SK-N-SH treated with all-trans-retinoic acid at 6 μM for 48 hours (cell line): ENCODE data around the gene POLR2M.
A peak's percentile ranks its signal among the peaks of the same experiment; 100 is the strongest.

Source experiments
- ATAC-seq: fragments of 200-7000 bp; cut with Tn5 transposase; 3 replicates; pipeline ENCODE4 v1.9.1; 2020; ENCODE audit warnings: mild to moderate bottlenecking, moderate library complexity
- ARNTL ChIP-seq: fragments of 450-650 bp; formaldehyde crosslinking; IDR thresholded peaks from 2 replicates; pipeline ENCODE4 v1.5.0; 2020; ENCODE audit warnings: low read depth, mild to moderate bottlenecking, moderate library complexity, borderline replicate concordance
- BACH2 ChIP-seq: fragments of 250-450 bp; sonication (Bioruptor Pico); IDR thresholded peaks from 2 replicates; pipeline ENCODE4 v1.9.0; 2021; ENCODE audit warnings: mild to moderate bottlenecking, borderline replicate concordance
- CSDC2 ChIP-seq: fragments of 250-450 bp; sonication (Bioruptor Pico); IDR thresholded peaks from 2 replicates; pipeline ENCODE4 v1.5.0; 2020; ENCODE audit warnings: mild to moderate bottlenecking, moderate library complexity
- ESRRG ChIP-seq: fragments of 250-450 bp; sonication (Bioruptor Pico); IDR thresholded peaks from 2 replicates; pipeline ENCODE4 v1.6.1; 2021; ENCODE audit warnings: mild to moderate bottlenecking
- ISL1 ChIP-seq: fragments of 250-450 bp; sonication (Bioruptor Pico); IDR thresholded peaks from 2 replicates; pipeline ENCODE4 v2.1.2; 2022; ENCODE audit warnings: mild to moderate bottlenecking, moderate library complexity
- OSR1 ChIP-seq: fragments of 250-450 bp; sonication (Bioruptor Pico); IDR thresholded peaks from 2 replicates; pipeline ENCODE4 v1.8.0; 2022; ENCODE audit warnings: moderate library complexity, mild to moderate bottlenecking, inconsistent platforms
- PPARA ChIP-seq: fragments of 250-450 bp; sonication (Bioruptor Pico); IDR thresholded peaks from 2 replicates; pipeline ENCODE4 v1.5.0; 2020; ENCODE audit warnings: mild to moderate bottlenecking, borderline replicate concordance
- RARB ChIP-seq: fragments of 250-450 bp; sonication (Bioruptor Pico); IDR thresholded peaks from 2 replicates; pipeline ENCODE4 v1.8.0; 2021; ENCODE audit warnings: mild to moderate bottlenecking, moderate library complexity
- SNAI2 ChIP-seq: fragments of 250-450 bp; sonication (Bioruptor Pico); IDR thresholded peaks from 2 replicates; pipeline ENCODE4 v1.5.0; 2020; ENCODE audit warnings: mild to moderate bottlenecking, moderate library complexity
- TCF4 ChIP-seq: fragments of 250-450 bp; sonication (Bioruptor Pico); IDR thresholded peaks from 2 replicates; pipeline ENCODE4 v1.8.0; 2021; ENCODE audit warnings: mild to moderate bottlenecking, moderate library complexity, borderline replicate concordance
- TOX ChIP-seq: fragments of 250-450 bp; sonication (Bioruptor Pico); IDR thresholded peaks from 2 replicates; pipeline ENCODE4 v1.8.0; 2021; ENCODE audit warnings: mild to moderate bottlenecking, moderate library complexity, borderline replicate concordance
- ZC3H10 ChIP-seq: fragments of 250-450 bp; sonication (Bioruptor Pico); IDR thresholded peaks from 2 replicates; pipeline ENCODE4 v1.5.1; 2021; ENCODE audit warnings: mild to moderate bottlenecking, moderate library complexity
- ZFP30 ChIP-seq: fragments of 450-650 bp; formaldehyde crosslinking; IDR thresholded peaks from 2 replicates; pipeline ENCODE4 v1.5.0; 2022; ENCODE audit warnings: mild to moderate bottlenecking, moderate library complexity
- ZNF565 ChIP-seq: fragments of 450-650 bp; formaldehyde crosslinking; conservative IDR thresholded peaks from 2 replicates; pipeline ENCODE4 v1.5.0; 2020; ENCODE audit warnings: low read depth, mild to moderate bottlenecking, moderate library complexity
- ZNF70 ChIP-seq: fragments of 450-650 bp; formaldehyde crosslinking; IDR thresholded peaks from 2 replicates; pipeline ENCODE4 v1.5.0; 2020; ENCODE audit warnings: mild to moderate bottlenecking, moderate library complexity
- ZNF8 ChIP-seq: fragments of 450-650 bp; formaldehyde crosslinking; IDR thresholded peaks from 2 replicates; pipeline ENCODE4 v1.5.0; 2020; ENCODE audit warnings: mild to moderate bottlenecking, moderate library complexity
- TF ChIP-seq, protein P1 (sequence below): fragments of 250-450 bp; sonication (Bioruptor Pico); IDR thresholded peaks from 2 replicates; pipeline ENCODE4 v1.8.0; 2020; ENCODE audit warnings: mild to moderate bottlenecking, moderate library complexity, borderline replicate concordance
- TF ChIP-seq, protein P2 (sequence below): fragments of 250-450 bp; sonication (Bioruptor Pico); IDR thresholded peaks from 2 replicates; pipeline ENCODE4 v1.5.1; 2020; ENCODE audit warnings: low read depth, mild to moderate bottlenecking, moderate library complexity
- TF ChIP-seq, protein P3 (sequence below): fragments of 250-450 bp; sonication (Bioruptor Pico); IDR thresholded peaks from 2 replicates; pipeline ENCODE4 v1.5.0; 2020; ENCODE audit warnings: mild to moderate bottlenecking, moderate library complexity
- TF ChIP-seq, protein P4 (sequence below): fragments of 250-450 bp; sonication (Bioruptor Pico); IDR thresholded peaks from 2 replicates; pipeline ENCODE4 v1.5.1; 2021; ENCODE audit warnings: mild to moderate bottlenecking, moderate library complexity

The POLR2M gene

DNA sequence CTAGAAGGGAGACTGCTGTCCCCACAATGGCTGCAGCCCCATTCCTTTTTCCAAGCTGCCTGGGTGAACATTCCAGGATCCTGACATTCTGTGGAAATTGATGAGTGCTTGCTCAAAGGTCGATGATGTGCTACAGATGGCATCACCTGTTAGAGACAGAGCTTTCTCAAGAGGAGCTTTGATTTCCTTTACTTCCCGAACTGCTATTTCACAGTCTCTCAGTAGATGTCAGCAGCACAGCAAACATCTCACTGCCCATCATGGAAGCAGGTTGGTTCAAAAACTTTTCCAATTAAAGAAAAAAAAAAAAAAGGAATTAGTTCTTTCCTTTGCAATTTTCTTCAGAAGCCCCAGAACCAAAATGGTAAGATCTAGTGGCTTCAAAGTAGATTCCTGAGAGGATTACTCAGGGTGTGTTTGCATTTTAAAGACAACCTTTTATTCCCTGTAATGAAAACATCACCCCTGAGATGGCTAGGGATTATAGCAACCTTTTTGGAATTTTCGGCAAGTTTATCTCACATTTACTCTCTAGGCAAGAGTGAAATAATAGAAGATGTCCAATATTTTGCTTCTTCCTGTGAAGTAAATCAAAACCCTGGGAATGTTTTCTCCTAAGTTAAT lies 44.8 kb downstream of the POLR2M start:
- peak; percentile 88 for ATAC-seq
- TF ChIP-seq OSR1 (CRISPR knock-in tag) (no peak), ZNF565 (CRISPR knock-in tag) (no peak), ZFP30 (no peak), TOX (CRISPR knock-in tag) (no peak), PPARA (CRISPR knock-in tag) (no peak), RARB (no peak), BACH2 (CRISPR knock-in tag) (no peak), ESRRG (CRISPR knock-in tag) (no peak), ZC3H10 (CRISPR knock-in tag) (no peak), CSDC2 (CRISPR knock-in tag) (no peak), ARNTL (CRISPR knock-in tag) (no peak), TCF4 (no peak), ISL1 (no peak), ZNF70 (no peak), SNAI2 (no peak)
- TF ChIP-seq, protein P1, sequence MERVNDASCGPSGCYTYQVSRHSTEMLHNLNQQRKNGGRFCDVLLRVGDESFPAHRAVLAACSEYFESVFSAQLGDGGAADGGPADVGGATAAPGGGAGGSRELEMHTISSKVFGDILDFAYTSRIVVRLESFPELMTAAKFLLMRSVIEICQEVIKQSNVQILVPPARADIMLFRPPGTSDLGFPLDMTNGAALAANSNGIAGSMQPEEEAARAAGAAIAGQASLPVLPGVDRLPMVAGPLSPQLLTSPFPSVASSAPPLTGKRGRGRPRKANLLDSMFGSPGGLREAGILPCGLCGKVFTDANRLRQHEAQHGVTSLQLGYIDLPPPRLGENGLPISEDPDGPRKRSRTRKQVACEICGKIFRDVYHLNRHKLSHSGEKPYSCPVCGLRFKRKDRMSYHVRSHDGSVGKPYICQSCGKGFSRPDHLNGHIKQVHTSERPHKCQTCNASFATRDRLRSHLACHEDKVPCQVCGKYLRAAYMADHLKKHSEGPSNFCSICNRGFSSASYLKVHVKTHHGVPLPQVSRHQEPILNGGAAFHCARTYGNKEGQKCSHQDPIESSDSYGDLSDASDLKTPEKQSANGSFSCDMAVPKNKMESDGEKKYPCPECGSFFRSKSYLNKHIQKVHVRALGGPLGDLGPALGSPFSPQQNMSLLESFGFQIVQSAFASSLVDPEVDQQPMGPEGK (CRISPR knock-in tag), result no peak
- TF ChIP-seq, protein P2, sequence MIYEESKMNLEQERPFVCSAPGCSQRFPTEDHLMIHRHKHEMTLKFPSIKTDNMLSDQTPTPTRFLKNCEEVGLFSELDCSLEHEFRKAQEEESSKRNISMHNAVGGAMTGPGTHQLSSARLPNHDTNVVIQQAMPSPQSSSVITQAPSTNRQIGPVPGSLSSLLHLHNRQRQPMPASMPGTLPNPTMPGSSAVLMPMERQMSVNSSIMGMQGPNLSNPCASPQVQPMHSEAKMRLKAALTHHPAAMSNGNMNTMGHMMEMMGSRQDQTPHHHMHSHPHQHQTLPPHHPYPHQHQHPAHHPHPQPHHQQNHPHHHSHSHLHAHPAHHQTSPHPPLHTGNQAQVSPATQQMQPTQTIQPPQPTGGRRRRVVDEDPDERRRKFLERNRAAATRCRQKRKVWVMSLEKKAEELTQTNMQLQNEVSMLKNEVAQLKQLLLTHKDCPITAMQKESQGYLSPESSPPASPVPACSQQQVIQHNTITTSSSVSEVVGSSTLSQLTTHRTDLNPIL (CRISPR knock-in tag), result no peak
- TF ChIP-seq, protein P3, sequence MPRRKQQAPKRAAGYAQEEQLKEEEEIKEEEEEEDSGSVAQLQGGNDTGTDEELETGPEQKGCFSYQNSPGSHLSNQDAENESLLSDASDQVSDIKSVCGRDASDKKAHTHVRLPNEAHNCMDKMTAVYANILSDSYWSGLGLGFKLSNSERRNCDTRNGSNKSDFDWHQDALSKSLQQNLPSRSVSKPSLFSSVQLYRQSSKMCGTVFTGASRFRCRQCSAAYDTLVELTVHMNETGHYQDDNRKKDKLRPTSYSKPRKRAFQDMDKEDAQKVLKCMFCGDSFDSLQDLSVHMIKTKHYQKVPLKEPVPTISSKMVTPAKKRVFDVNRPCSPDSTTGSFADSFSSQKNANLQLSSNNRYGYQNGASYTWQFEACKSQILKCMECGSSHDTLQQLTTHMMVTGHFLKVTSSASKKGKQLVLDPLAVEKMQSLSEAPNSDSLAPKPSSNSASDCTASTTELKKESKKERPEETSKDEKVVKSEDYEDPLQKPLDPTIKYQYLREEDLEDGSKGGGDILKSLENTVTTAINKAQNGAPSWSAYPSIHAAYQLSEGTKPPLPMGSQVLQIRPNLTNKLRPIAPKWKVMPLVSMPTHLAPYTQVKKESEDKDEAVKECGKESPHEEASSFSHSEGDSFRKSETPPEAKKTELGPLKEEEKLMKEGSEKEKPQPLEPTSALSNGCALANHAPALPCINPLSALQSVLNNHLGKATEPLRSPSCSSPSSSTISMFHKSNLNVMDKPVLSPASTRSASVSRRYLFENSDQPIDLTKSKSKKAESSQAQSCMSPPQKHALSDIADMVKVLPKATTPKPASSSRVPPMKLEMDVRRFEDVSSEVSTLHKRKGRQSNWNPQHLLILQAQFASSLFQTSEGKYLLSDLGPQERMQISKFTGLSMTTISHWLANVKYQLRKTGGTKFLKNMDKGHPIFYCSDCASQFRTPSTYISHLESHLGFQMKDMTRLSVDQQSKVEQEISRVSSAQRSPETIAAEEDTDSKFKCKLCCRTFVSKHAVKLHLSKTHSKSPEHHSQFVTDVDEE, result no peak
- TF ChIP-seq, all 23 proteins: peak for 0

DNA sequence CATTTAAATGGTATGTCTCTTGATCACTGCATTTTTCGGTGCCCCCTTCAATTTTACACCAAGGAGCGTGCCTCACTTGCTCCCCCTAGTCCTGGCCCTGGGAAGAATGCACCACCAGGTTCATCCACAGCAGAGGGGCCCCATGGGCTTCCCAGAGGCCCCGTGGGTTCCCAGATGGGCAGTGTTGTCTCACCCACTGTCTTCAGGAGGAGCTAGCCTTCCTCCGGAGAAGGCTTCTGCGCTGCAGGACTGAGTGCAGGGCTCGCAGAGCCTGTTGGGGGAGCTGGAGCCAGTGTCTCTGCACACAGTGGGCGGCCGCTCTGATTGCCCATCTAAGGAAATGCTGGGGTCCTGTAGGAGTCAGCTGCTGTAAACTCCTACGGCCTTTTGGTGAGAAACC lies 45.9 kb downstream of the POLR2M start:
- no peak for ATAC-seq
- TF ChIP-seq SNAI2 (no peak), ZNF565 (CRISPR knock-in tag) (no peak)

DNA sequence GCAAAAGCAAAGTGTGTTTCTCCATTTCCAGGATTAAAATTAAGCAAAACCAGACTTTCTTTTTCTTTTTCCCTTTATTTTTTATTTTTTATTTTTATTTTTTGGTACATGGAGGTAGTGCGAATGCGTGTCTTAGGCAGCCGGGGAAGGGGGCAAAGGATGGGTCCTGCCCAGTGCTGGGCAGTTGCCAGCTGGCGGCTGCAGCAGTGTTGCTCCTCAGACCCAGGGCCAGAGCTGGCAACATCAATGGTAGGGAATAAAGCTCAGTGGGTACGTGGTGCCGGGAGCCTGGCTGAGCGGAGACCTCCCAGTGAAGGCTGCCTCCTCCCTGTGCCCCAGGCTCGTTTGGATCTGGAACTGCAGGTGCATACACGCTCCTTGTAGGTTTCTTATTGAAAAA lies 46.3 kb downstream of the POLR2M start:
- TF ChIP-seq ZNF70 (no peak), BACH2 (CRISPR knock-in tag) (no peak), PPARA (CRISPR knock-in tag) (no peak), ZFP30 (no peak), CSDC2 (CRISPR knock-in tag) (no peak), ISL1 (no peak), ZNF8 (CRISPR knock-in tag) (no peak), TOX (CRISPR knock-in tag) (no peak)
- TF ChIP-seq, protein P4, sequence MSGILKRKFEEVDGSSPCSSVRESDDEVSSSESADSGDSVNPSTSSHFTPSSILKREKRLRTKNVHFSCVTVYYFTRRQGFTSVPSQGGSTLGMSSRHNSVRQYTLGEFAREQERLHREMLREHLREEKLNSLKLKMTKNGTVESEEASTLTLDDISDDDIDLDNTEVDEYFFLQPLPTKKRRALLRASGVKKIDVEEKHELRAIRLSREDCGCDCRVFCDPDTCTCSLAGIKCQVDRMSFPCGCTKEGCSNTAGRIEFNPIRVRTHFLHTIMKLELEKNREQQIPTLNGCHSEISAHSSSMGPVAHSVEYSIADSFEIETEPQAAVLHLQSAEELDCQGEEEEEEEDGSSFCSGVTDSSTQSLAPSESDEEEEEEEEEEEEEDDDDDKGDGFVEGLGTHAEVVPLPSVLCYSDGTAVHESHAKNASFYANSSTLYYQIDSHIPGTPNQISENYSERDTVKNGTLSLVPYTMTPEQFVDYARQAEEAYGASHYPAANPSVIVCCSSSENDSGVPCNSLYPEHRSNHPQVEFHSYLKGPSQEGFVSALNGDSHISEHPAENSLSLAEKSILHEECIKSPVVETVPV, result no peak
- TF ChIP-seq, protein P3, result no peak
- TF ChIP-seq, protein P2 (CRISPR knock-in tag), result no peak
- no peak for ATAC-seq
